GM21825 (cell line): ENCODE data around the gene DPY19L3.
"Not testable (repeated sequence)": the region's sequence is repeated elsewhere in the genome, so short reads cannot be mapped to it uniquely, and the experiment has no call there.

Experiments used
- ATAC-seq: cut with Tn5 transposase; IDR thresholded peaks from one replicate; pipeline ENCODE4 v1.9.1; 2021; ENCODE audit warnings: mild to moderate bottlenecking, moderate library complexity; ENCODE audit not compliant: unreplicated experiment

DPY19L3 gene

DNA sequence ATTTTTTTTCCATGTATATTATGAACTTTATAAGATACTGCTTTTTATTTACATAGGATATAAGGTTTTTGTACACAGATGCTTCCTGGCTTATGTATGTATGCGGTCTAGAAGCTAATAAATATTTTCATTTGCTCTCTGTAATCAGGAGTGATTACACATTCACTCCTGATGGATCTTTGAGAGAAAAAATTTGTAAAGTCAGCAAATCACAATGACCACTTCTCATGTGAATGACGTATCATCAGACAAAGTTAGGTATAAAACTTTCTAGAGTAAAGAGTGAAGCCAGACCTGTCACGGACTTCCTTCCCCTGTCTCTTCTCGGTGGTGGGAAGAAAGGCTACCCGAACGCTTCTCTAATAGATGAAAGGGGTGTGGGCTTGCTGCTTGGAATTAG lies 31.1 kb downstream of the DPY19L3 start:
- ATAC-seq: no peak

DNA sequence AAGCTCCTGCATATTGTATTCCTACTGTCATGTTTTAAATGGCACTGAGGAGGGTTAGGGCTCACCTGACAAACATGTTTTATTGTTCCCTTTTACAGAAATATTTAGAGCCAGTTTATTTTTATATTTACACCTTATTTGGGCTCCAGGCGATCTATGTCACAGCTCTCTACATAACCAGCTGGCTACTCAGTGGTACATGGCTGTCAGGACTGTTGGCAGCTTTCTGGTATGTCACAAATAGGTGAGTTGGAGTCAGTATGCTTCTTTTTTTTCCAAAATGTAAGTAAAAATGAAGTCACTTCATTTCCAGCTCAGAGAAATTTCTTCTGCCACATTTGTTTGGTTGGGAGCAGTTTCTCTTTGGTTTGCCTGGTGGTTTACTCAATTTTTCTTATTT lies 31.5 kb downstream of the DPY19L3 start:
- no peak for ATAC-seq

DNA sequence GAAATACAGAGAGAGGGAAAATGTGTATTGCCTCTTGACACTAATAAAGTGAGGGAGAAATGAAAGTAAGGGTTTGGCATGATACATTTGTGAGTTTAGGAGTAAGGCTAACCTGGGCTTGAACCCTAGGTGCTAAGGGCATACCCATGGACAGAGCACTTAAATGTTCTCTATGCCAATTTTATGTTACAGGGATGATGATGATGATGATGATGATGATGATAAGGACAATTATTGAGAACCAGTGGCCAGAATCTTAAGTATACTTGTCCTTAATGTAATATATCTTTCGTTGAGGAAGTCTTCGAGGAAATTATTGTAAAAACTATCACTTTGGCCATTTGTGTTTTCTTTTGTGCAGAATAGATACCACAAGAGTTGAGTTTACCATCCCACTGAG lies 33.2 kb downstream of the DPY19L3 start:
- no peak for ATAC-seq

DNA sequence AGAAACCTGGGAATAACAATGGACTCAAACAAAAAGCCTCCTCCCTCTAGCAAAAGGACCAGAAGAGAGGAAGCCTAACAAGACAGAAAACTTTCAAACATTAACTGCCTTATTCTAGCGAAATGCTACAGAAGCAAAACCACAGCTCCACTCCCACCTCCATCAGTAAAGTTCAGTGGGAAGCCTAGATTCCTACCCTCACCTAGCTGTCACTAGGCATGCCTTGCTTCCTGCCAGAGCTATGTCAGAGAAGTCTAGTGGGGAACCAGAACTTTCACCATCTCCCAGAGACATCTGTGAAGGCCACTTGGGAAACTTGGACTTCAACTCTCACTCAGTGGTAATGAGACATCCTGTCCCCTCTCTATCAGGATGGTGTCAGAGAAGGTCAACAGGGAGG lies 37.1 kb downstream of the DPY19L3 start:
- ATAC-seq: no peak

DNA sequence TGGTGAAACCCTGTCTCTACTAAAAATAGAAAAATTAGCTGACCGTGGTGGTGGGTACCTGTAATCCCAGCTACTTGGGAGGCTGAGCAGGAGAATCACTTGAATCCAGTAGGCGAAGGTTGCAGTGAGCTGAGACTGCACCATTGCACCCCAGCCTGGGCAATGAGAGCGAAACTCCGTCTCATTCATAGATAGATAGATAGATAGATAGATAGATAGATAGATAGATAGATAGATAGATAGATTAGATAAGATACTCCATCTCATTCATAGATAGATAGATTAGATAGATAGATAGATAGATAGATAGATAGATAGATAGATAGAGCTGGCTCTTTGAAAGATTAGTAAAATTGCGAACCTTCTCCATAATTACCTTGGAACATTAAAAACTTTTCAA lies 42.0 kb downstream of the DPY19L3 start:
- ATAC-seq: not testable (repeated sequence)

DNA sequence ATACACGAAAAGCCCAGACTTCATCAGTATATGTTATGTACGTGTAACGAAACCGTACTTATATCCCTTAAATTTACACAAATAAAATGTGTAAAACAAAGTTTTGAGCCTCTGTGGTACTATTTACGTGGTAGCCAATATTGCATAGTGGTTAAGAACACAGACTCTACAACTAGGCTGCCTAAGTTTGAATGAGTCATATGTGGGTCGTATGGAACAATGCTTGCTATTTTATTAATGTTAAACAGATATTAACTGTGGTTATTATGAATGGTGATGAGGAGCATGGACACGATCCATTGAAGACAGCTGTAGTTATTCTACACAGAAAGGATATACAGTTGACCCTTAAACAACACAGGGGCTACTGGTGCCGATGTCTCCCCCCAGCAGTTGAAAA lies 42.5 kb downstream of the DPY19L3 start:
- ATAC-seq: no peak

DNA sequence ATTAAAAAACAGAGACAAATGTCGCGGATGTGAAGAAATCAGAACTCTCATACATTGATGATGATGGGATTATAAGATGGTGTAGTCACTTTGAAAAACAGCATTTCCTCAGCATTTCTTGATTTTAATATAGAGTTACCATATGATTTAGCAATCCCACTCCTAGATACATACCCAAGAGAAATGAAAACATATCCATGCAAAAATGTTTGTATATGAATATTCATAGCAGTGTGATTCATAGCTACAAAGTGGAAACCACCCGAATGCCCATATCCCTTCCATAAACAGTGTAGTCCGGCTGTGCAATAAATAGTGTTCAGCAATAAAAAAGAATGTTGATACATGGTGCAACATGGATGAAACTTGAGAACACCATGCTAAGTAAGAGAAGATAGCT lies 44.6 kb downstream of the DPY19L3 start:
- ATAC-seq: no peak

DNA sequence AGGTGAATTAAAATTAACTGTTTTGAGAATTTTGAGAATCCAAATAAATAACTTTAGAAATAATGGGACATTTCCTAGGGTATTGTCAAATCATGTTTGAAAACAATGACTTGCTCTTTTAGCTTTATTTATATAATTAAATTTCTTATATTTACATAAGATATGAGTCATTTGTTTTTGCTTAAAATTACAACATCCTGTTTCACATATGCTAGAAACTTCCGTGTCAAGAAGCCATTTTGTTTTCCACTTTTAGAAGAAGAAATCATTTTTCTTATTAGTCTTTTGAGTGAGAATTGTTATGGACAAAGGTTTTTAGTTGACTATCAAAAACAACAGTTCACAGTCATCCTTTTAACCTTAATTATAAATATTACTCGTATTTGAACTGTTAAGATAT lies 48.2 kb downstream of the DPY19L3 start:
- no peak for ATAC-seq

DNA sequence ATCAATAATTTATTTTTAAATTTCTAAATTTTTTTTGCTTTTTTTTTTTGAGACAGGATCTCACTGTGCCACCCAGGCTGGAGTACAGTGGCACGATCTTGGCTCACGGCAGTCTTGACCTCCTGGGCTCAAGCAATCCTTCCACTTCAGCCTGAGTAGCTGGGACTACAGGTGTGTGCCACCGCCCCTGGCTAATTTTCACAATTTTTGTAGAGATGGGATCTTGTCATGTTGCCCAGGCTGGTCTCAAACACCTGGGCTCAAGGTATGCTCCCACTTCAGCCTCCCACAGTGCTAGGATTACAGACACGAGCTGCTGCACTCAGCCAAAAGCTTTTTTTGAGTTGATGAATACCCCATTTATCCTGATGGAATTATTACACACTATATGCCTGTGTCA lies 50.8 kb downstream of the DPY19L3 start:
- no peak for ATAC-seq

DNA sequence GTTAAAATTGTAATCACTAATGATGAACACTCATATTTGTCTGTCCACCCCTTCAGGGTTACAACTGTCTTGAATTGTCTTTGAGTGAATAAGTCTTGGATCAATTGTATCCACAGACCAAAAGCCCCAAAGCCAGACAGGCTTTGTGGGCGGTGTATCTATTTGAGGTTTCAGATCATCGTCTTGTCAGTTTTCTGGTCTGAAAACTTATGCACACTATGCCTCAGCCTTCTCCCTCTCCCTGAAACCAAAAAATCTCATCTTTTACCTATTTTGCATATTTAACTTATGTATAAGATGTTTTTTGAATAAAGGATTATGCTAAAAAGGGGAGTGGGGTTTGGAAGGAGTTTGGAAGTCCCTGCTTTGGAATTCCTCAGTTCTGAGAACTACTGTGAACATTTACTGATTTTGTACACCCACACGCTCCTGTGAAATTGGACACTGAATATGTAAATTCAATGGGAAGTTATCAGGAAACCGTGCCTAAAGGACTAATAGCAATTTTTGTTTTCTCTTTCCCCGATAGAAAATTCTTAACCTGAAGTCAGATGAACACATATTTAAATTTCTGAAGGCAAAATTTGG lies 52.1 kb downstream of the DPY19L3 start:
- ATAC-seq: no peak

DNA sequence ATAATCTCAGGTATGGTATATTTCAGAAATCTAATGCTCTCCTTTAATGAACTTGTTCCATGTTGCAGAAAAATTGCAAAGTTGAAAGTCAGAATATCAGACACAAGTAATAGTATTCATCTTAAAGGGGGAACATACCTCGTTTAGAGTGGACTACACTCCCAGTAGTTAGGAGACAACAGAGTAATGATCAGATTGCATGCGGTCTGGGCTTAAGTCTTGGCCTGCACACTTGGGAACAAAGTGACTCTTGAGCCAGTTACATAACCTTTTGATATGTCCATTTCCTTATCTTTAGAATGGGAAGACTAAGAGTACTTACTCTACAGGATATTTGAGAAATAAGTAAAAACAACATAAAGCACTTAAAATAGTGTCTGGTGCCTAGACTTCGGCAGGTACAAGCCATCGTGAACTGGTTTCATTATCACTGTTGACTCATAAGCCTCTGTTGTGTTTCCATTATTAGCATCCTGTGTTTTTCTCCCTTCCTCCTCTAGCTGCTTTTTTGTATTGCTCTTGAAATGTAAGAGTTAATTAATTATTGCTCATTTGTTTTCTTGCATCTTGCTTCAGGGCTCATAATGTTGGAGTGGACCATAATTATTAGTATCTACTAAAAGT lies 53.0 kb downstream of the DPY19L3 start:
- peak; percentile 86 for ATAC-seq

DNA sequence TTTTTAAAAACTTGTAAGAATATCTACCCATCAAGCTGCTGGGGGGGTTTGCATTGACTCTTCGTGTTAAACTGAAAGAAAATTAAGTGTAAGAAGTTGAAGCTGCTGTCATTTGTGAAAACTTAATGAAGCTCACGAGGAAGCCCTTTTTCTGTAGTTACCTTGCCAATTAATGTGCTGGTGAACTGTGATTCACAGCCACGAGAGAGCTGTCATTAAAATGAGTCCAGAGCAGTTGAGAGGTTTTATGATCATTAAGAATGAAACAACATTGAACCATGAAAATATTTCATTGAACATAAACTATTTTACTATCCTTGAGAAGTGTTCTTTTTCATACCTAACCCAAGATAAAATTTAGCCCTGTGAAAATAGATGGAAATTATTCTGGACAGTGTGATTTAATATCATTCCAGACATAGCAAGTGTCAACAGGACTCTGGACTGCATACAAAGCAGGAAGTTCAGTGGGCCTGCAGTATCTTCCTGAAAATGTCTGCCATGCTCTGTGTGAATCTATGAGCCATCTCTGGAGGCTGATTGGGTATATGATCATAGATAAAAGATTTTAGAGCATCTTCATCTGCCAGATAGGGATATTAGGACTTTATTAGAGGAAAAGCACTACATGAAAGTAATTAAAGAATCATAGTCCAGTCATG lies 53.8 kb downstream of the DPY19L3 start:
- no peak for ATAC-seq

DNA sequence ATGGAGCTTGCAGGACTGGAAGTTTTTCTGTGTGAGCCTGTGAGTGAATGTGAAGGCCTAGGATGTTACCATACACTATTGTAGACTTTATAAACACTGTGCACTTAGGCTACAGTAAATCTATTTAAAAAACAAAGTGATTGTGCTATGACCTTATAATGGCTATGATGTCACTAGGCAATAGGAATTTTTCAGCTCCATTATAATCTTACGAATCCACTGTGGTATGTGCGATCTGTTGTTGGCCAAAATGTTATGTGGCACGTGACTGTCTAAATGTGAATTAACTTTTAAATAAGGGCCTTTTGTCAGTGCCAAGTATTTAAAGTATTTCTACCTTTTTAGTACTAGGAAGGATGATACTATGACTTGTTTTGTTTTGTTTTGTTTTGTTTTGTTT lies 54.9 kb downstream of the DPY19L3 start:
- ATAC-seq: no peak

DNA sequence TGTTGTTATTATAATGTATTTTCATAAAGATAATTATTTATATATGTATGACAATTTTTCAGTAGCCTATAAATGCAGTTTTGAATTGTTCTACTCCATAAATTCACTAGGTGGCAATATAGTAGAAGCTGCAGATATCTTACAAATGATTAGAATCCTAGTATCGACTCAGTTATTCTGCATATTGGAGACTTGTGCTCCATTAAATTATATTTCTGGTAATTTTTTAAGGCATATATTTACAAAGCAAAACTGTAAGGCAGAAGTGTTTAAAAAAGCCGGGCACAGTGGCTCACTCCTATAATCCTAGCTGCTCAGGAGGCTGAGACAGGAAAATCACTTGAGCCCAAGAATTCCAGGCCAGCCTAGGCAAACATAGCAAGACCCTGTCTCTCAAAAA lies 58.7 kb downstream of the DPY19L3 start:
- ATAC-seq: no peak

DNA sequence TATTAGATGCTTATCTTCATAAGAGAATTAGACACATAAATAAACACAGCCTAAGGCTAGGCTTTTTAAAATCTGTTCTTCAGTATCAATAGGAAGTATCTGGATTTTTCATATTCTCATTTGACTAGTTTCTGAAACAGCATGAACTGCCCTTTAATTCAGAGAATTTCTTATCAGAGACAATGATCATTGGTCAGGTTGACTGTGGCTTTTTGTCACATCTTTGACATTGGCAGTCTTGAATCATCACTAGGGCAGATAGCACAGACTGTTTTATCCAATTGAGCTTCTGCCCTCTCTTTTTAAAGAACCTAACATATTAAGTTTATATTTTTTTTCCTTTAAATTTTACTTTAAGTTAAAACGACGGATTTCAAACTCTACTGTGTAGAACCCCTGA lies 59.6 kb downstream of the DPY19L3 start:
- ATAC-seq: no peak

DNA sequence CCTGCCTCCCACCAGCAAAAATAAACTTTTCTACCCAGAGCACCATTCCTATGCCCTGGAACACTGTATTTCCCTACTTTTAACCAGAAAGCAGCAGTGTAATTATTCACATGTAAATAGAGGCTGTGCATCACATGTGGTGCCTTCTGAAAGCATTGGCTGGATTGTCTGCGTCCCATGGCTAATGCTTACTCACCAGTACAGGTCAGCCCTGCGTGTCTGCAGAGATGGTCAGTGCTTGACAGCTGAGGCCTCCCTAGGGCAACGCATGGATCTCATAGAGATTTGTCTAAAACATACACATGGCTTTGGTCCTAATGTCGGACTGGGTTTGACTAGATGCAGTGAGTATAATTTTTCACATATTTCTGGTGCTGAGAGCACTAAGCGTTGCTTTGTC lies 64.2 kb downstream of the DPY19L3 start:
- ATAC-seq: no peak

DNA sequence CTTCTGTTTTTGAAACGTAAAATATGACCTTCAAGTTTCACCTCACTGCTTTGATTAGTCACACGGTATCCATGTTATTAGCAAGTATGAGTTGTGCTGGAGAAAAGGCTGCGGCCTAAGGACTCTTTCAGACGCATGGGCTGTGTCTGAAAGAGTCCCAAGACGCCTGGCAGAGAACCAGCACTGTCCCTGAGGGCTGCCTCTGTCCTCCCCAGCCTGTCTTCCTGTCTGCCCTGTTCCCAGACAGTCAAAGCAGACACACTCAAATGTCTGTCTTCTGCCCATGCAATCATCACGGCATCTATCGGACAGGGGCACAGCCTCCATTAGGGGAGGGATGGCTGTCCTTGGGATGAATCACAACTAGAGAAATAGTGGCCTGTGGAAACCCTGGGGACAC lies 65.5 kb downstream of the DPY19L3 start:
- no peak for ATAC-seq

DNA sequence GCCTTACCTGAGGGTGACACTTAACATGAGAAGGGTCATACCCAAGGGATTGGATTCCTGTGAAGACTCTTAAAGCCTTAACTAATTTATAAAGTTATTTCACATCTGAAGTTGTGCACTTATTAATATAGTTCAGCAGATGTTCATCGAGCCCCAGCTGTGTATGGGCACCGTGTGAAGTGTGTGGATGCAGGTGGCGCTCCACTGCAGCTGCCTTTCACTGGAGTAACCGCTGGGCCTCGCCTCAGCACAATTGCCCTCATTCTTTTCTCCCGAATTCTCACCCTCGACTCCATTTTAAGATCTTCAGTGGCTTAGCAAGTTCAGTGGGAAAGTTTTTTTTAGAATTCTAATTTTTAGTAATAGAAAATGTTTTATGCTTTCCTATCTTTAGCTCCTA lies 66.2 kb downstream of the DPY19L3 start:
- ATAC-seq: no peak

DNA sequence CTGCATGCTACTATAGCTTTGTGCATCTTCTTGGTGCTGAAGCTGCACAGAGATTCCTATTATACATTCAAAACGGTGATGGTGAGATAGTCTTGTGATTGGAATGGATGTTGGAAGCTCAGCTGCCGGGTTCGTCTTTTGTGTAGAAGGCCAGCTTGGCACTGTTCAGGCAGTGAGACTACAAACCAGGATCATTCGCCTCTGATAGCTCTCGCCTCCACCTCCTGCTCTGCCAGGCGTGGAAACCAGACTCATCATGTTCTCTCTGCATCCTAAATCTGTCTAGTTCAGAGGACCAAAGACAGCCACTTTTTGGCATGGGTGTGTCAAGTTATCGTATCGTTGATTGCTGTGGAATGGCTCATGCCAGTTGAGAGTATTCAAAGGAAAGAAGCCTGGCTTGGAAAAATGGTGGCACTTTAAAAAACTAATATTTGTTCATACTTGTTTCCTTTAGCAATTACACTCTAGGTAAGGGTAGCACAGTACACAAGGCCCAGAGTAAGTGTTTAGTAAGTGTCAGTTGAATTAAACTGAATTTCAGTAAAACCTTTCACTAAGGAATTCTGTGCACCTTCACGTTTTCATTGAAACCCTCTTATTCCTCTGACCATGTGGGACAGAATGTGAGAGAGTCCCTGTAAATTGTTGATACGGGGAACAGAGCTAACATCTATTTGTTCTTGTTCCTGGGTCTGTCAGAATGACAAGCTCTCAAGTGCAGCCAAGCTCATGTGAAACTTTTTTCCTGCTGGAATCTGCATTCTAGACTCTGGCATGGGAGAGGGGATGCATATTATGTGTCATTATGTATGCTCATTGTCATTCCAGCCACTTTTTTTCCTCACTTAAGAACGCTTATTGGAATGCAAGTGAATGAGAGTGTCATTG lies 69.8 kb downstream of the DPY19L3 start:
- ATAC-seq: no peak

DNA sequence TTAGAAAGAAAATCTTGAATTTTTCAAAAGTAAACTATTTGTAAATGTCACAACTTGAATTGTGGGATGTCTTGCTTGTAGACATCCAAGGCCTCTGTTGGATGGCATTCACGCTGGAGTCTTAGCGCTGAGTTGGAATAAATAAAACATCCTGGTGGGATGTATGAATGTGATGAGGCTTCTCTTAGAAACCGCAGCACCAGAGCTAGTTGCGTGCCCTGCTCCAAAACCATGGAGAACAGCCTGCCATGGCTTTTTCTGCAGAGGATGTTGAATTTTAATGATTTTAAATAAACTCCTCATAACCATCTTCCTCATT lies 70.4 kb downstream of the DPY19L3 start:
- ATAC-seq: no peak

DNA sequence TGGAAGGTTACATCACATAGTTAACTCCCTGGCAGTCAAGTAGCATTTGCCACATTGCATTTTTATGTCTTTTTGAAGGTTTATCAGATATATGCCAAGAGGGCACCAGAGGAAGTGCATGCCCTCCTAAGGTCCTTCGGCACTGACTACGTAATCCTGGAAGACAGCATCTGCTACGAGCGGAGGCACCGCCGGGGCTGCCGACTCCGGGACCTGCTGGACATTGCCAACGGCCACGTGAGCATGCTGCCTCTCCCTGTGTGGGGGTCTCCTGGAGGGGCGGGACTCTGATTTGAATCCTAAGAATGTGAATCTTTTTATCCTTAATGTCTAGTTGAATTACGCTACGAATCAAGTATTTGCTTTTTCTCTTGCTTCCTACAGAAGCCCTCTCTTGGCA lies 74.8 kb downstream of the DPY19L3 start:
- ATAC-seq: no peak

DNA sequence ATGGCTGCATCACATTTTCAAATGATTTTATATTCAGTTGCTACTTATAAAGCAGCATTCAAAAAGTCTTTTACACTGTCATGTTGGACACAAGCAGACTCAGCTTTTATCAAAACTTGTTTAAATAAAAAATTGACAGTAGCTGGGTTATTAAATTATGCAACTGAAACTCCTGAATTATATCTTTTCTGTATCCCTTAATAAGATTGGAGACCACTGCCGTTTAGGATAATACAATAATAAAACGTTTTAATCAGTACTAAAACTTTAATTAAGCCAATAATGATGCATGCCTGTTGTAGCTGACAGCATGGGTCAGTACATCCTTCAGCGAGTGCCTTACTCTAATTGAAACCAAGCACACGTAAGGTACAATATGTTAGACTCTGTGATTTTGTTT lies 78.0 kb downstream of the DPY19L3 start:
- ATAC-seq: no peak
